ENCODE results near the gene RABGAP1L.

DNA sequence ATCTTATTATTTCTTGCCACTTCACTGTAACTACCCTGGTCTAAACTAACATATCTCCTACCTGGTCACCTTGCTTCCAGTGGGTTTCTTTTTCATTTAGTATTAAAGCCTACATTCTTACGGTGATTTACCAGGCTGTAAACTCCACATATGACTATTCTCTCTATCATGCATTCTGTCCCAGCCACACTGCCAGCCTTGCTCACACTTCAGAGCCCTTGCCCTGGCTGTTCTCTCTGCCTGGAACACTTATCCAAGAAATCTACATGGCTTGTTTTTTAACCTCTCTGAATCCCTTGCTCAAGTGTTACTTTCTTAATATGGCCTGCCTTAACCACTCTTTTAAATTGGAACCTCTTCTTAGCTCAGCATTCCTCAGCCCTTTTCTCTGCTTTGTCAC is 501.2 kb downstream of the RABGAP1L start:
- TF ChIP-seq, protein P1, sequence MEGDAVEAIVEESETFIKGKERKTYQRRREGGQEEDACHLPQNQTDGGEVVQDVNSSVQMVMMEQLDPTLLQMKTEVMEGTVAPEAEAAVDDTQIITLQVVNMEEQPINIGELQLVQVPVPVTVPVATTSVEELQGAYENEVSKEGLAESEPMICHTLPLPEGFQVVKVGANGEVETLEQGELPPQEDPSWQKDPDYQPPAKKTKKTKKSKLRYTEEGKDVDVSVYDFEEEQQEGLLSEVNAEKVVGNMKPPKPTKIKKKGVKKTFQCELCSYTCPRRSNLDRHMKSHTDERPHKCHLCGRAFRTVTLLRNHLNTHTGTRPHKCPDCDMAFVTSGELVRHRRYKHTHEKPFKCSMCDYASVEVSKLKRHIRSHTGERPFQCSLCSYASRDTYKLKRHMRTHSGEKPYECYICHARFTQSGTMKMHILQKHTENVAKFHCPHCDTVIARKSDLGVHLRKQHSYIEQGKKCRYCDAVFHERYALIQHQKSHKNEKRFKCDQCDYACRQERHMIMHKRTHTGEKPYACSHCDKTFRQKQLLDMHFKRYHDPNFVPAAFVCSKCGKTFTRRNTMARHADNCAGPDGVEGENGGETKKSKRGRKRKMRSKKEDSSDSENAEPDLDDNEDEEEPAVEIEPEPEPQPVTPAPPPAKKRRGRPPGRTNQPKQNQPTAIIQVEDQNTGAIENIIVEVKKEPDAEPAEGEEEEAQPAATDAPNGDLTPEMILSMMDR (IDR thresholded peaks at IDR 0.05) = no peak
- TF ChIP-seq POLR2A (IDR thresholded peaks at IDR 0.05) = no peak

Measured in right lobe of liver (tissue), 4 donors.